Amygdala (tissue), 56 donors: ENCODE data around the gene FAM124B.
"Not testable (repeated sequence)": the region's sequence is repeated elsewhere in the genome, so short reads cannot be mapped to it uniquely, and the experiment has no call there.

ENCODE experiments used
- DNase-seq, 56 donors: peaks; one replicate each; lab custom pipeline; 2025; lab: John Stamatoyannopoulos, UW

The FAM124B gene

GRCh38 chr2:224386876-224387275 is 15.0 kb downstream of the FAM124B start:
- no peak for DNase-seq

- DNase-seq = no peak
Measured at GRCh38 chr2:224382973-224383555, 18.8 kb downstream of the FAM124B start.

- not testable (repeated sequence) for DNase-seq
Measured at GRCh38 chr2:224382280-224382647, 19.6 kb downstream of the FAM124B start.

- peak in 2 of 56 donors; percentile 8 to 11 for DNase-seq
Measured at GRCh38 chr2:224381521-224382279, 20.2 kb downstream of the FAM124B start.

- DNase-seq = no peak
Measured at GRCh38 chr2:224379986-224380385, 21.9 kb downstream of the FAM124B start.

- no peak for DNase-seq
Measured at GRCh38 chr2:224379172-224379571, 22.7 kb downstream of the FAM124B start.

- no peak for DNase-seq
Measured at GRCh38 chr2:224378701-224379097, 23.2 kb downstream of the FAM124B start.

- DNase-seq = no peak
Measured at GRCh38 chr2:224377751-224378700, 23.9 kb downstream of the FAM124B start.

- no peak for DNase-seq
Measured at GRCh38 chr2:224372641-224373040, 29.3 kb downstream of the FAM124B start.

GRCh38 chr2:224369028-224369632 is 32.8 kb downstream of the FAM124B start:
- DNase-seq = peak in 1 of 56 donors; percentile 10

GRCh38 chr2:224366267-224366844 is 35.6 kb downstream of the FAM124B start:
- DNase-seq = no peak

GRCh38 chr2:224365331-224365730 is 36.6 kb downstream of the FAM124B start:
- no peak for DNase-seq

- DNase-seq = no peak
Measured at GRCh38 chr2:224363281-224363680, 38.6 kb downstream of the FAM124B start.

- no peak for DNase-seq
Measured at GRCh38 chr2:224362094-224362493, 39.8 kb downstream of the FAM124B start.

- DNase-seq = no peak
Measured at GRCh38 chr2:224360801-224361251, 41.1 kb downstream of the FAM124B start.

- no peak for DNase-seq
Measured at GRCh38 chr2:224359569-224359968, 42.3 kb downstream of the FAM124B start.

GRCh38 chr2:224357098-224357901 is 44.6 kb downstream of the FAM124B start:
- DNase-seq = peak in 22 of 56 donors; percentile 3 to 78 (median 15)

GRCh38 chr2:224354632-224355211 is 47.2 kb downstream of the FAM124B start:
- no peak for DNase-seq

- DNase-seq = no peak
Measured at GRCh38 chr2:224350703-224351102, 51.2 kb downstream of the FAM124B start.
